H9 (cell line): ENCODE results near the gene C11orf71. TPM values are rescaled to one million over a fixed set of nuclear protein-coding genes. Genes with fewer than 3 reads are reported as not detected.

Experiments
- DNase-seq: peaks from one replicate; pipeline ENCODE4 v3.0.0-alpha.2; 2017
- H2AFZ ChIP-seq: one replicate; pipeline ENCODE4 v1.6.1; 2013; ENCODE audit warnings: mild to moderate bottlenecking, low read length, control low read depth, moderate library complexity
- H2AK5ac ChIP-seq: 2 replicates; pipeline ENCODE4 v1.6.1; 2013; ENCODE audit warnings: low read length, control low read depth, mixed read lengths; ENCODE audit not compliant: insufficient read length
- H2BK120ac ChIP-seq: one replicate; pipeline ENCODE4 v1.6.1; 2013; ENCODE audit warnings: low read depth, mild to moderate bottlenecking, low read length, control low read depth, inconsistent platforms; ENCODE audit not compliant: poor library complexity, severe bottlenecking
- H2BK12ac ChIP-seq: 2 replicates; pipeline ENCODE4 v1.6.1; 2013; ENCODE audit warnings: low read length, control low read depth, mixed read lengths, low read depth; ENCODE audit not compliant: insufficient read length
- H2BK15ac ChIP-seq: 2 replicates; pipeline ENCODE4 v1.6.1; 2013; ENCODE audit warnings: low read depth, low read length, control low read depth
- H2BK20ac ChIP-seq: one replicate; pipeline ENCODE4 v1.6.1; 2013; ENCODE audit warnings: low read depth, mild to moderate bottlenecking, low read length, control low read depth, inconsistent platforms; ENCODE audit not compliant: poor library complexity, severe bottlenecking
- H2BK5ac ChIP-seq: 2 replicates; pipeline ENCODE4 v1.6.1; 2013; ENCODE audit warnings: low read length, control low read depth, mixed read lengths; ENCODE audit not compliant: insufficient read length
- H3K14ac ChIP-seq: 2 replicates; pipeline ENCODE4 v1.6.1; 2013; ENCODE audit warnings: low read length, control low read depth; ENCODE audit not compliant: insufficient read depth
- H3K18ac ChIP-seq: 2 replicates; pipeline ENCODE4 v1.6.1; 2013; ENCODE audit warnings: low read depth, mild to moderate bottlenecking, mixed read lengths, low read length, control low read depth; ENCODE audit not compliant: insufficient read length
- H3K23ac ChIP-seq: 2 replicates; pipeline ENCODE4 v1.6.1; 2013; ENCODE audit warnings: low read length, control low read depth, mixed read lengths, low read depth; ENCODE audit not compliant: insufficient read length
- H3K23me2 ChIP-seq: 2 replicates; pipeline ENCODE4 v1.6.1; 2013; ENCODE audit warnings: low read depth, mild to moderate bottlenecking, mixed read lengths, low read length, control low read depth; ENCODE audit not compliant: insufficient read length, poor library complexity, severe bottlenecking
- H3K27ac ChIP-seq: 2 replicates; pipeline ENCODE4 v1.5.1; 2013; ENCODE audit warnings: low read length, control low read depth, mixed read lengths, low read depth; ENCODE audit not compliant: insufficient read length
- H3K27me3 ChIP-seq: 2 replicates; pipeline ENCODE4 v1.6.1; 2013; ENCODE audit warnings: low read length, control low read depth, inconsistent platforms; ENCODE audit not compliant: insufficient read depth
- H3K4ac ChIP-seq: 2 replicates; pipeline ENCODE4 v1.6.1; 2013; ENCODE audit warnings: low read depth, mild to moderate bottlenecking, control low read depth, inconsistent platforms, low read length, moderate library complexity
- H3K4me1 ChIP-seq: 2 replicates; pipeline ENCODE4 v1.6.1; 2013; ENCODE audit warnings: low read length, control low read depth, inconsistent platforms; ENCODE audit not compliant: insufficient read depth
- H3K4me2 ChIP-seq: 2 replicates; pipeline ENCODE4 v1.6.1; 2013; ENCODE audit warnings: low read length, control low read depth, mixed read lengths; ENCODE audit not compliant: insufficient read length, insufficient read depth
- H3K56ac ChIP-seq: 2 replicates; pipeline ENCODE4 v1.6.1; 2013; ENCODE audit warnings: low read depth, mild to moderate bottlenecking, mixed read lengths, low read length, control low read depth; ENCODE audit not compliant: insufficient read length
- H3K79me1 ChIP-seq: 2 replicates; pipeline ENCODE4 v1.6.1; 2013; ENCODE audit warnings: low read depth, mild to moderate bottlenecking, moderate library complexity, low read length, control low read depth, inconsistent platforms; ENCODE audit not compliant: insufficient read depth, poor library complexity, severe bottlenecking
- H3K79me2 ChIP-seq: 2 replicates; pipeline ENCODE4 v1.6.1; 2013; ENCODE audit warnings: low read length, control low read depth, inconsistent platforms; ENCODE audit not compliant: insufficient read depth
- H3K9ac ChIP-seq: 2 replicates; pipeline ENCODE4 v1.6.1; 2013; ENCODE audit warnings: low read length, control low read depth, mixed read lengths; ENCODE audit not compliant: insufficient read length; ENCODE audit errors: extremely low read depth
- H3K9me3 ChIP-seq: one replicate; pipeline ENCODE4 v1.6.1; 2013; ENCODE audit warnings: low read depth, low read length, inconsistent platforms; ENCODE audit not compliant: control insufficient read depth
- H3T11ph ChIP-seq: one replicate; pipeline ENCODE4 v1.6.1; 2013; ENCODE audit warnings: mild to moderate bottlenecking, low read length, control low read depth, inconsistent platforms
- H4K20me1 ChIP-seq: one replicate; pipeline ENCODE4 v1.6.1; 2013; ENCODE audit not compliant: control insufficient read depth, insufficient read length, insufficient read depth
- H4K5ac ChIP-seq: 2 replicates; pipeline ENCODE4 v1.6.1; 2013; ENCODE audit warnings: low read depth, mild to moderate bottlenecking, mixed read lengths, low read length, control low read depth; ENCODE audit not compliant: insufficient read length
- H4K8ac ChIP-seq: replicated peaks from 2 replicates; pipeline ENCODE4 v1.6.1; 2013; ENCODE audit warnings: low read length, control low read depth, mixed read lengths, low read depth; ENCODE audit not compliant: insufficient read length
- H4K91ac ChIP-seq: 2 replicates; pipeline ENCODE4 v1.6.1; 2013; ENCODE audit warnings: low read depth, mild to moderate bottlenecking, moderate library complexity, mixed read lengths, low read length, control low read depth; ENCODE audit not compliant: insufficient read length
- H3K27ac Mint-ChIP-seq, 3 experiments: 2 replicates in 2 of 3; 3 replicates in 1 of 3; pipeline ENCODE4 v1.8.0; 2020 to 2021; ENCODE audit warnings: mixed read lengths in 3 of 3, mild to moderate bottlenecking in 1 of 3, moderate library complexity in 1 of 3
- H3K27me3 Mint-ChIP-seq: 2 replicates; pipeline ENCODE4 v1.8.0; 2021; ENCODE audit warnings: low read depth, mild to moderate bottlenecking, moderate library complexity, mixed read lengths
- H3K36me3 Mint-ChIP-seq, 3 experiments: 2 replicates in 2 of 3; 3 replicates in 1 of 3; pipeline ENCODE4 v1.8.0; 2020 to 2021; ENCODE audit warnings: low read depth in 3 of 3, mixed read lengths in 3 of 3; ENCODE audit not compliant: insufficient read depth in 1 of 3
- H3K4me1 Mint-ChIP-seq, 2 experiments: 2 replicates each; pipeline ENCODE4 v1.8.0; 2020; ENCODE audit warnings: mixed read lengths in 2 of 2
- H3K4me3 Mint-ChIP-seq, 2 experiments: 2 replicates in 1 of 2; 3 replicates in 1 of 2; pipeline ENCODE4 v1.8.0; 2020 to 2021; ENCODE audit warnings: mild to moderate bottlenecking in 2 of 2, mixed read lengths in 2 of 2, moderate library complexity in 1 of 2
- H3K9me3 Mint-ChIP-seq, 2 experiments: 2 replicates in 1 of 2; 3 replicates in 1 of 2; pipeline ENCODE4 v1.8.0; 2020; ENCODE audit warnings: mild to moderate bottlenecking in 2 of 2, mixed read lengths in 2 of 2, moderate library complexity in 1 of 2
- WGBS: extraction: QIAGEN DNeasy Blood & Tissue Kit; methylation state at CpG from one replicate; pipeline ENCODE4 v1.1.7; 2013; ENCODE audit warnings: missing lambda C conversion rate, low lambda C conversion rate, mixed read lengths; ENCODE audit not compliant: insufficient read length; ENCODE audit errors: extremely low coverage; 5-methylcytosine and 5-hydroxymethylcytosine counted together
- total RNA-seq: library from RNA; stranded (reverse); gene quantifications from 2 replicates; pipeline ENCODE4 v1.2.1, GENCODE V29; 2021
- TF ChIP-seq, protein P1 (sequence below): fragments of 200-600 bp; sonication (generic); conservative IDR thresholded peaks from 3 replicates; pipeline ENCODE4 v1.8.0; 2021; ENCODE audit warnings: antibody characterized with exemption, mild to moderate bottlenecking

C11orf71 gene
- total RNA-seq, 1 experiment from 2014 or later, result 3.5 TPM

DNA sequence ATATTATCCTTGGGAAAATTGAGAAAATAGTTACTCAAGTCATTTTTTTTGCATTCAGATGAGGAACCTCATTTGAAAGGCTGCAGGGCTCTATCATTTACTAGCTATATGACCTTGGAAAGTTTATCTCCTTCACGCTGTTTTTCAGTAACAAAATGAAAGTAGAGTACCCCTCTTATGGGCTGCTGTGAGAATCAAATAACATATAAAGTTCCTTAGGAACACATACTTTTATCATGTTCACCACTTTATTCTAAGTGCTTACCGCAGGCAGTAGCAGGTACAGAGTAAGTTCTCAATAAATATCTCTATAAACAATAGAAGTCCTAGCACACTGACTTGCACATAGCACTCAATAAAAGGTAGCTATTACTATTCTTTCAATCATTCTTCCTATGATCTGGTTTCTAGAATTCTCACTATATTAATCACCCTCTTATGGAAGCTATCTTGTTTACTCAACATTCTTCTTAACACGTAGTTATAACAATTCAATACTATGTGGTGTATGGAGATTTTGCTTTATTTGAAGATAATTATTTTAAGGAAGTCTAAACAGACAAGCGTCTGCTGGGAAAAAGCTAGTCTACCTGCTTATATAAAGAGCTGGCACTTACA lies 1.9 kb downstream of the C11orf71 start:
- no CpG with 5 or more reads among the region's 4 CpGs for WGBS
- no peak overlapping the region for H2AFZ ChIP-seq

More for the DNA sequence above, 1.9 kb downstream of the C11orf71 start:
- H3K4me1 Mint-ChIP-seq, result peaks cover 38 to 39% of the 10 kb centered on the region in 2 experiments
- no peaks in the 10 kb centered on the region for H3K9me3 Mint-ChIP-seq
- H2BK20ac ChIP-seq, result no peak overlapping the region
- H3K4me1 ChIP-seq, result no peaks in the 10 kb centered on the region; the same call in 1 of the 2 replicates
- no peak overlapping the region for H2BK15ac ChIP-seq
- no peak overlapping the region for H3K14ac ChIP-seq
- no peak overlapping the region for H2AK5ac ChIP-seq
- H3K9me3 ChIP-seq, result no peaks in the 10 kb centered on the region
- H4K5ac ChIP-seq, result no peak overlapping the region
- TF ChIP-seq, protein P1, sequence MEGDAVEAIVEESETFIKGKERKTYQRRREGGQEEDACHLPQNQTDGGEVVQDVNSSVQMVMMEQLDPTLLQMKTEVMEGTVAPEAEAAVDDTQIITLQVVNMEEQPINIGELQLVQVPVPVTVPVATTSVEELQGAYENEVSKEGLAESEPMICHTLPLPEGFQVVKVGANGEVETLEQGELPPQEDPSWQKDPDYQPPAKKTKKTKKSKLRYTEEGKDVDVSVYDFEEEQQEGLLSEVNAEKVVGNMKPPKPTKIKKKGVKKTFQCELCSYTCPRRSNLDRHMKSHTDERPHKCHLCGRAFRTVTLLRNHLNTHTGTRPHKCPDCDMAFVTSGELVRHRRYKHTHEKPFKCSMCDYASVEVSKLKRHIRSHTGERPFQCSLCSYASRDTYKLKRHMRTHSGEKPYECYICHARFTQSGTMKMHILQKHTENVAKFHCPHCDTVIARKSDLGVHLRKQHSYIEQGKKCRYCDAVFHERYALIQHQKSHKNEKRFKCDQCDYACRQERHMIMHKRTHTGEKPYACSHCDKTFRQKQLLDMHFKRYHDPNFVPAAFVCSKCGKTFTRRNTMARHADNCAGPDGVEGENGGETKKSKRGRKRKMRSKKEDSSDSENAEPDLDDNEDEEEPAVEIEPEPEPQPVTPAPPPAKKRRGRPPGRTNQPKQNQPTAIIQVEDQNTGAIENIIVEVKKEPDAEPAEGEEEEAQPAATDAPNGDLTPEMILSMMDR, result no peak
- no peak overlapping the region for H3K4me2 ChIP-seq
- DNase-seq, result no peak
- H3K9ac ChIP-seq, result no peak overlapping the region
- no peak overlapping the region for H4K91ac ChIP-seq
- no peak overlapping the region for H3K4ac ChIP-seq
- 0 out of 7 replicates have a peak overlapping the region, but pooled peaks of 1 of the 3 experiments have one; percentile 75 for H3K27ac Mint-ChIP-seq
- H2BK5ac ChIP-seq, result no peak overlapping the region
- peaks cover 14% of the 10 kb centered on the region; the same call in 1 of the 2 replicates for H3K79me2 ChIP-seq
- H3K4me3 Mint-ChIP-seq, result peak overlapping the region; percentile 94 to 98; a peak in 4 of 5 replicates
- no peaks in the 10 kb centered on the region for H3K27me3 Mint-ChIP-seq
- H3K23ac ChIP-seq, result no peak overlapping the region
- no peak overlapping the region for H3T11ph ChIP-seq
- peaks cover 6 to 14% (median 10%) of the 10 kb centered on the region in 3 experiments; a peak in 6 of 7 replicates for H3K36me3 Mint-ChIP-seq
- H3K27me3 ChIP-seq, result no peaks in the 10 kb centered on the region
- no peak overlapping the region for H4K8ac ChIP-seq
- H3K27ac ChIP-seq, result no peak overlapping the region
- no peak overlapping the region for H2BK12ac ChIP-seq
- no peak overlapping the region for H2BK120ac ChIP-seq
- H3K79me1 ChIP-seq, result no peaks in the 10 kb centered on the region
- H4K20me1 ChIP-seq, result no peaks in the 10 kb centered on the region
- no peak overlapping the region for H3K18ac ChIP-seq
- peaks cover 4% of the 10 kb centered on the region for H3K23me2 ChIP-seq
- H3K56ac ChIP-seq, result no peak overlapping the region
